Subcutaneous abdominal adipose tissue (tissue), 5 donors: ENCODE results near the gene SYT11.
"Not testable (repeated sequence)": the region's sequence is repeated elsewhere in the genome, so short reads cannot be mapped to it uniquely, and the experiment has no call there.

Experiments
- H3K27ac ChIP-seq: one replicate; pipeline ENCODE4 v1.7.0; 2013; ENCODE audit warnings: low read depth, mild to moderate bottlenecking, inconsistent platforms, low read length, moderate library complexity
- H3K27me3 ChIP-seq, 5 donors: one replicate each; pipeline ENCODE4 v1.7.0; 2013; ENCODE audit warnings: low read length in 5 of 5, inconsistent platforms in 1 of 5; ENCODE audit not compliant: control insufficient read depth in 5 of 5, insufficient read depth in 4 of 5
- H3K36me3 ChIP-seq, 5 donors: one replicate each; pipeline ENCODE4 v1.7.0; 2013; ENCODE audit warnings: low read length in 5 of 5; ENCODE audit not compliant: control insufficient read depth in 5 of 5, insufficient read depth in 5 of 5
- H3K4me1 ChIP-seq, 5 donors: one replicate each; pipeline ENCODE4 v1.7.0; 2013; ENCODE audit warnings: low read length in 5 of 5, mild to moderate bottlenecking in 3 of 5, moderate library complexity in 1 of 5; ENCODE audit not compliant: control insufficient read depth in 5 of 5, insufficient read depth in 5 of 5
- H3K4me3 ChIP-seq, 5 donors: one replicate each; pipeline ENCODE4 v1.7.0; 2013; ENCODE audit warnings: low read length in 5 of 5, low read depth in 1 of 5
- H3K9ac ChIP-seq, 5 donors: one replicate each; pipeline ENCODE4 v1.7.0; 2013; ENCODE audit warnings: low read length in 5 of 5, mild to moderate bottlenecking in 4 of 5, moderate library complexity in 3 of 5
- H3K9me3 ChIP-seq, 5 donors: one replicate each; pipeline ENCODE4 v1.7.0; 2013; ENCODE audit warnings: low read length in 5 of 5; ENCODE audit not compliant: control insufficient read depth in 5 of 5
- donor health status: healthy.
- donor health status: healthy.
- donor health status: healthy.
- donor health status: healthy.
- donor health status: healthy.

Gene SYT11

DNA sequence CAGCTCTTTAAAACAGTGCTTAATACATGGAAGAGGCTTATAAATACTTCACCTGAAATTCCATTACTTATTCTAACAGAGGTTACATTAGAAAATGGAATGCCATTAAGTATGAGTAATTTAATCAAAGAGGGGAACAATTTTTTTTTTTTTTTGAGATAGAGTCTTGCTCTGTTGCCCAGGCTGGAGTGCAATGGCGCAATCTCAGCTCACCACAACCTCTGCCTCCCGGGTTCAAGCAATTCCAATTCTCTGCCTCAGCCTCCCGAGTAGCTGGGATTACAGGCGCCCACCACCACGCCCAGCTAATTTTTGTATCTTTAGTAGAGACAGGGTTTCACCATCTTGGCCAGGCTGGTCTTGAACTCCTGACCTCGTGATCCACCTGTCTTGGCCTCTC, 36.2 kb downstream of the SYT11 start:
- not testable (repeated sequence) for H3K9ac ChIP-seq, H3K27me3 ChIP-seq, H3K27ac ChIP-seq, H3K9me3 ChIP-seq, H3K4me3 ChIP-seq
- H3K4me1 ChIP-seq = peaks cover 0 to 17% (median 6%) of the 10 kb centered on the region in 5 donors
- peaks cover 19 to 34% (median 23%) of the 10 kb centered on the region in 5 donors for H3K36me3 ChIP-seq

DNA sequence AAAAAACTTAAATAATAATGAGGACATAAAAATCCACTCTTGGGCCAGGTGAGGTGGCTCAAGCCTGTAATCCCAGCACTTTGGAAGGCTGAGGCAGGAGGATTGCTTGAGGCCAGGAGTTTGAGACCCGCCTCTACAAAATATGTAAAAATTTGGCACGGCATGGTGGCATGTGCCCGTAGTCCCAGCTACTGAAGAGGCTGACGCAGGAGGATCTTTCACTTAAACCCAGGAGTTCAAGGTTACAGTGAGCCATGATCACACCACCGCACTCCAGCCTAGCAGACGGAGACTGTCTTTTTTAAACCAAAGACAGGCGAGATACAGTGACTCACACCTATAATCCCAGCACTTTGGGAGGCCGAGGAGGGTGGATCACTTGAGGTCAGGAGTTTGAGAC, 37.1 kb downstream of the SYT11 start:
- H3K27me3 ChIP-seq, H3K4me3 ChIP-seq, H3K9ac ChIP-seq, H3K9me3 ChIP-seq, H3K27ac ChIP-seq: not testable (repeated sequence)
- Histone ChIP-seq H3K4me1 (peaks cover 0 to 17% (median 6%) of the 10 kb centered on the region in 5 donors), H3K36me3 (peaks cover 19 to 43% (median 29%) of the 10 kb centered on the region in 5 donors)

GRCh38 chr1:155897746-155898145, 38.4 kb downstream of the SYT11 start:
- Histone ChIP-seq H3K36me3 (peaks cover 19 to 53% (median 32%) of the 10 kb centered on the region in 5 donors), H3K9ac (peak overlapping the region in 1 of 5 donors; percentile 13), H3K4me1 (peaks cover 0 to 14% (median 6%) of the 10 kb centered on the region in 5 donors), H3K27me3 (no peaks in the 10 kb centered on the region), H3K4me3 (no peak overlapping the region), H3K9me3 (no peaks in the 10 kb centered on the region), H3K27ac (no peak overlapping the region)

DNA sequence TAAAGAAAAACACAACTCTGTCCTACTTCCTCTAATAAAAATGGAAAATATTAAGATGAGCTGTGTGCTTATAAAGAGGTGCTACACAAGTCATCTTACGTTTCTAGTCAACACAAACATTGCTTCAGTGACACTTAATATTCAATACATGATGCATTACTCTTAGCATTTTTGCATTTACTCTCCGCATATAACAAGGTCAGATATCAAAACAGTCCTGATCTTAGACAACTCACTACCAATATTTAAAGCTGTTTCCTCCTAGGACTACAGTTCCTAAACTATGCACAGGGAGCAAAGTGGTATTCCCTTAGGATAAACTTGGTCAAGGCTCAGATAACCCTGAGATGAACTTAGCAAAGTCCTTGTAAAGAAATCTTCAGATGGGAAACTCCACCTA, 39.5 kb downstream of the SYT11 start:
- H3K4me3 ChIP-seq = no peak overlapping the region
- H3K4me1 ChIP-seq = peaks cover 0 to 3% (median 0%) of the 10 kb centered on the region in 5 donors
- H3K27me3 ChIP-seq = no peaks in the 10 kb centered on the region
- H3K27ac ChIP-seq = no peak overlapping the region
- H3K9me3 ChIP-seq = no peaks in the 10 kb centered on the region
- peaks cover 19 to 59% (median 40%) of the 10 kb centered on the region in 5 donors for H3K36me3 ChIP-seq
- no peak overlapping the region for H3K9ac ChIP-seq

GRCh38 chr1:155899683-155900082, 40.3 kb downstream of the SYT11 start:
- H3K4me1 ChIP-seq = no peaks in the 10 kb centered on the region
- no peak overlapping the region for H3K27ac ChIP-seq
- H3K9me3 ChIP-seq = no peaks in the 10 kb centered on the region
- H3K4me3 ChIP-seq = no peak overlapping the region
- H3K27me3 ChIP-seq = no peaks in the 10 kb centered on the region
- H3K36me3 ChIP-seq = peaks cover 26 to 67% (median 48%) of the 10 kb centered on the region in 5 donors
- no peak overlapping the region for H3K9ac ChIP-seq

- H3K9ac ChIP-seq = peak overlapping the region in 1 of 5 donors; percentile 33
- peaks cover 29 to 72% (median 52%) of the 10 kb centered on the region in 5 donors for H3K36me3 ChIP-seq
- no peak overlapping the region for H3K4me3 ChIP-seq
- no peaks in the 10 kb centered on the region for H3K9me3 ChIP-seq
- H3K27ac ChIP-seq = no peak overlapping the region
- no peaks in the 10 kb centered on the region for H3K4me1 ChIP-seq
- no peaks in the 10 kb centered on the region for H3K27me3 ChIP-seq
Observed at GRCh38 chr1:155900161-155900560, 40.8 kb downstream of the SYT11 start.

GRCh38 chr1:155904261-155904660, 44.9 kb downstream of the SYT11 start:
- Histone ChIP-seq H3K9ac (no peak overlapping the region), H3K9me3 (no peaks in the 10 kb centered on the region), H3K4me1 (peaks cover 0 to under 1% (median 0%) of the 10 kb centered on the region in 5 donors), H3K27ac (no peak overlapping the region), H3K36me3 (peaks cover 24 to 71% (median 57%) of the 10 kb centered on the region in 5 donors), H3K27me3 (no peaks in the 10 kb centered on the region), H3K4me3 (no peak overlapping the region)

GRCh38 chr1:155909894-155910293, 50.5 kb downstream of the SYT11 start:
- Histone ChIP-seq H3K4me1 (peaks cover 0 to 23% (median 16%) of the 10 kb centered on the region in 5 donors), H3K27me3 (no peaks in the 10 kb centered on the region), H3K36me3 (peaks cover 24 to 51% (median 42%) of the 10 kb centered on the region in 5 donors), H3K9me3 (no peaks in the 10 kb centered on the region), H3K4me3 (peak overlapping the region in 4 of 5 donors; percentile 9 to 90 (median 76)), H3K9ac (peak overlapping the region in 3 of 5 donors; percentile 62 to 79 (median 78)), H3K27ac (peak overlapping the region; percentile 84)

GRCh38 chr1:155910621-155911121, 51.3 kb downstream of the SYT11 start:
- peak overlapping the region; percentile 64 to 90 (median 80) for H3K4me3 ChIP-seq
- H3K9ac ChIP-seq = peak overlapping the region in 4 of 5 donors; percentile 62 to 79 (median 78)
- no peaks in the 10 kb centered on the region for H3K27me3 ChIP-seq
- no peaks in the 10 kb centered on the region for H3K9me3 ChIP-seq
- H3K4me1 ChIP-seq = peaks cover 0 to 23% (median 16%) of the 10 kb centered on the region in 5 donors
- H3K27ac ChIP-seq = peak overlapping the region; percentile 84
- H3K36me3 ChIP-seq = peaks cover 23 to 54% (median 43%) of the 10 kb centered on the region in 5 donors

DNA sequence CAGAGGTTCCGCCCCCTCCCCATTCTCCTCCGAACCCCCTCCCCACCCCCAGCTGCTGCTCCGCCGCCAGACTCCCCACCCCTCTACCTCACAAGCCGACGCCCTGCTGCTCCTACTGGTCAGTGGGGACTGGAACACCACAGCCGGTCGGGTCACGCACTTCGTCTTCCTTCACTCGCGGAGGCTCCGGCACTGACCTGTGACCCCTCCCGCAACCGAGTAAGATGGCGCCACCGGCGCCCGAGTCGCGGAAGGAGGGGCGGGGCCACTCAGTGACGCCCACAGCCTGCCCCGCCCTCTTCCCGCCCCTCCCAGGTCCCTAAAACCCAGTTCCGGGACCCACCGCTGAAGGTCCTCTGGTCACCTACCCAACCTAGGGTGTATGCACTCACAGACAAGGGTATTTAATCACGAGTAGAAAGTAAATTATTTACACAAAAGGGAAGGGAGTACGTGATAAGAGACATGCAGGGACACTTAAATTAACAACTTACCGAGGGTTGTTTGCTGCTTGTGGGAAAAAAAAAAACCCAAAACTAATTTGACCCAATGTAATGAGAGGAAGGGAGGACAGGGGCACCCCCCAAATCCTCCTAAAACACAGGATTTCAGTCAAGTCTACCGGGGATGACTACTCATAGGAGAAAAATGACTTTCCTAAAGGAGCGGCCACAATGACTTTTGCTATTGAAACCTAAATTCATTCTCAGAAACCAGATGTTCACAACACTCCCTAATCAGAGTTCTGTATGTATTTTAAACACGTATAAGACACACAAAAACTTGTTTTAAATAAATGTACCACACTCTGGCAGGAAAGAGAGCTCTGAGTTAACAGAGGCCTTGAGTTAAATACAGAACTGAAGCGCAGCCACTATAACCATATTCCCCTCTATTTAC, 52.0 kb downstream of the SYT11 start, which contains the start of gene RIT1:
Gene RIT1, minus strand, starts transcription at position 194 of the 900 bp plus-strand sequence. CDS start 588 bp downstream, outside the sequence.
- Histone ChIP-seq H3K9me3 (no peaks in the 10 kb centered on the region), H3K36me3 (peaks cover 30 to 60% (median 50%) of the 10 kb centered on the region in 5 donors), H3K27ac (peak within 1 kb of the TSS; percentile 84), H3K4me1 (peaks cover 0 to 23% (median 16%) of the 10 kb centered on the region in 5 donors), H3K27me3 (no peaks in the 10 kb centered on the region), H3K9ac (peak within 1 kb of the TSS in 4 of 5 donors; percentile 62 to 79 (median 78)), H3K4me3 (peak within 1 kb of the TSS; percentile 64 to 90 (median 80))
